ENCODE data around the gene ADIPOR1. TPM values are rescaled to one million over a fixed set of nuclear protein-coding genes. Genes with fewer than 3 reads are reported as not detected.
"Not testable (repeated sequence)": the region's sequence is repeated elsewhere in the genome, so short reads cannot be mapped to it uniquely, and the experiment has no call there.

The ADIPOR1 gene
- total and polyA plus RNA-seq, 2 donors: 53.0 to 58.1 TPM

GRCh38 chr1:202908998-202909397 is 49.1 kb downstream of the ADIPOR1 start:
- no peaks in the 10 kb centered on the region for H3K27me3 ChIP-seq (ENCODE audit: control insufficient read depth in 2 of 2, insufficient read depth in 1 of 2, low read length in 1 of 2)
- WGBS: 98% methylated on average over 6 of the region's 6 CpGs
- H3K27ac ChIP-seq (ENCODE audit: low read depth in 1 of 2, low read length in 1 of 2): no peak overlapping the region
- H3K4me1 ChIP-seq (ENCODE audit: control insufficient read depth in 2 of 2, insufficient read depth in 2 of 2, low read length in 2 of 2): no peaks in the 10 kb centered on the region
- no peak overlapping the region for H3K4me3 ChIP-seq (ENCODE audit: low read length in 2 of 2)
- no peak for DNase-seq (ENCODE audit: low read depth in 6 of 9, low spot score in 9 of 9)
- H3K9me3 ChIP-seq (ENCODE audit: control insufficient read depth in 2 of 2, insufficient read depth in 1 of 2, low read length in 1 of 2): no peaks in the 10 kb centered on the region
- peaks cover 46 to 70% of the 10 kb centered on the region in 2 donors for H3K36me3 ChIP-seq (ENCODE audit: control insufficient read depth in 2 of 2, insufficient read depth in 2 of 2, low read length in 1 of 2)

- 72% methylated on average over 4 of the region's 4 CpGs for WGBS
- Histone ChIP-seq H3K9me3 (ENCODE audit: control insufficient read depth in 2 of 2, insufficient read depth in 1 of 2, low read length in 1 of 2) (no peaks in the 10 kb centered on the region), H3K36me3 (ENCODE audit: control insufficient read depth in 2 of 2, insufficient read depth in 2 of 2, low read length in 1 of 2) (peaks cover 34 to 51% of the 10 kb centered on the region in 2 donors), H3K27ac (ENCODE audit: low read depth in 1 of 2, low read length in 1 of 2) (no peak overlapping the region), H3K4me3 (ENCODE audit: low read length in 2 of 2) (no peak overlapping the region), H3K4me1 (ENCODE audit: control insufficient read depth in 2 of 2, insufficient read depth in 2 of 2, low read length in 2 of 2) (no peaks in the 10 kb centered on the region), H3K27me3 (ENCODE audit: control insufficient read depth in 2 of 2, insufficient read depth in 1 of 2, low read length in 1 of 2) (no peaks in the 10 kb centered on the region)
- DNase-seq (ENCODE audit: low read depth in 6 of 9, low spot score in 9 of 9): no peak
Observed at GRCh38 chr1:202905331-202905730, 52.8 kb downstream of the ADIPOR1 start.

- H3K9me3 ChIP-seq (ENCODE audit: control insufficient read depth in 2 of 2, insufficient read depth in 1 of 2, low read length in 1 of 2): not testable (repeated sequence)
- peaks cover 33 to 48% of the 10 kb centered on the region in 2 donors for H3K36me3 ChIP-seq (ENCODE audit: control insufficient read depth in 2 of 2, insufficient read depth in 2 of 2, low read length in 1 of 2)
- WGBS: over 99% methylated on average over 5 of the region's 5 CpGs
Observed at GRCh38 chr1:202903808-202904207, 54.3 kb downstream of the ADIPOR1 start.

GRCh38 chr1:202901555-202901954 is 56.6 kb downstream of the ADIPOR1 start:
- H3K27me3 ChIP-seq (ENCODE audit: control insufficient read depth in 2 of 2, insufficient read depth in 1 of 2, low read length in 1 of 2): no peaks in the 10 kb centered on the region
- no peaks in the 10 kb centered on the region for H3K4me1 ChIP-seq (ENCODE audit: control insufficient read depth in 2 of 2, insufficient read depth in 2 of 2, low read length in 2 of 2)
- no peak overlapping the region for H3K4me3 ChIP-seq (ENCODE audit: low read length in 2 of 2)
- H3K36me3 ChIP-seq (ENCODE audit: control insufficient read depth in 2 of 2, insufficient read depth in 2 of 2, low read length in 1 of 2): peaks cover 26 to 42% of the 10 kb centered on the region in 2 donors
- 98% methylated on average over 4 of the region's 4 CpGs for WGBS
- DNase-seq (ENCODE audit: low read depth in 6 of 9, low spot score in 9 of 9): no peak
- H3K27ac ChIP-seq (ENCODE audit: low read depth in 1 of 2, low read length in 1 of 2): no peak overlapping the region
- no peaks in the 10 kb centered on the region for H3K9me3 ChIP-seq (ENCODE audit: control insufficient read depth in 2 of 2, insufficient read depth in 1 of 2, low read length in 1 of 2)

More at GRCh38 chr1:202903808-202904207, 54.3 kb downstream of the ADIPOR1 start:
- not testable (repeated sequence) for DNase-seq (ENCODE audit: low read depth in 6 of 9, low spot score in 9 of 9); H3K27ac ChIP-seq (ENCODE audit: low read depth in 1 of 2, low read length in 1 of 2); H3K4me3 ChIP-seq (ENCODE audit: low read length in 2 of 2); H3K27me3 ChIP-seq (ENCODE audit: control insufficient read depth in 2 of 2, insufficient read depth in 1 of 2, low read length in 1 of 2); H3K4me1 ChIP-seq (ENCODE audit: control insufficient read depth in 2 of 2, insufficient read depth in 2 of 2, low read length in 2 of 2)

GRCh38 chr1:202892501-202892900 is 65.6 kb downstream of the ADIPOR1 start:
- no peaks in the 10 kb centered on the region for H3K27me3 ChIP-seq (ENCODE audit: control insufficient read depth in 2 of 2, insufficient read depth in 1 of 2, low read length in 1 of 2)
- no peak overlapping the region for H3K4me3 ChIP-seq (ENCODE audit: low read length in 2 of 2)
- DNase-seq (ENCODE audit: low read depth in 6 of 9, low spot score in 9 of 9): no peak
- peaks cover 37 to 52% of the 10 kb centered on the region in 2 donors for H3K36me3 ChIP-seq (ENCODE audit: control insufficient read depth in 2 of 2, insufficient read depth in 2 of 2, low read length in 1 of 2)
- H3K4me1 ChIP-seq (ENCODE audit: control insufficient read depth in 2 of 2, insufficient read depth in 2 of 2, low read length in 2 of 2): peaks cover 5 to 6% of the 10 kb centered on the region in 2 donors
- H3K27ac ChIP-seq (ENCODE audit: low read depth in 1 of 2, low read length in 1 of 2): no peak overlapping the region
- H3K9me3 ChIP-seq (ENCODE audit: control insufficient read depth in 2 of 2, insufficient read depth in 1 of 2, low read length in 1 of 2): no peaks in the 10 kb centered on the region
- WGBS: 98% methylated on average over 7 of the region's 7 CpGs

Other genes starting within 250 kb of the ADIPOR1 start
- 0.05 TPM for gene SYT2, start 247.9 kb downstream of the ADIPOR1 start, total RNA-seq
- gene SYT2, start 247.9 kb downstream of the ADIPOR1 start, polyA plus RNA-seq: 0.09 TPM
- 37.6 TPM for gene KDM5B, start 149.9 kb downstream of the ADIPOR1 start, total RNA-seq
- gene KDM5B, start 149.9 kb downstream of the ADIPOR1 start, polyA plus RNA-seq: 32.0 TPM
- gene PCAT6, start 147.4 kb downstream of the ADIPOR1 start, total RNA-seq: 0.19 TPM
- gene PCAT6, start 147.4 kb downstream of the ADIPOR1 start, polyA plus RNA-seq: 1.5 TPM
- gene RABIF, start 69.2 kb downstream of the ADIPOR1 start, total RNA-seq: 7.7 TPM
- 9.4 TPM for gene RABIF, start 69.2 kb downstream of the ADIPOR1 start, polyA plus RNA-seq
- gene KLHL12, start 31.1 kb downstream of the ADIPOR1 start, total RNA-seq: 25.2 TPM
- gene KLHL12, start 31.1 kb downstream of the ADIPOR1 start, polyA plus RNA-seq: 20.6 TPM
- gene CYB5R1, start 8.9 kb upstream of the ADIPOR1 start, total RNA-seq: 44.3 TPM
- gene CYB5R1, start 8.9 kb upstream of the ADIPOR1 start, polyA plus RNA-seq: 45.8 TPM
- 75.3 TPM for gene TMEM183A, start 49.1 kb upstream of the ADIPOR1 start, total RNA-seq
- gene TMEM183A, start 49.1 kb upstream of the ADIPOR1 start, polyA plus RNA-seq: 50.6 TPM
- gene PPFIA4, start 68.2 kb upstream of the ADIPOR1 start, total RNA-seq: 2.1 TPM
- gene PPFIA4, start 68.2 kb upstream of the ADIPOR1 start, polyA plus RNA-seq: 0.82 TPM
- 7.8 TPM for gene MYOG, start 127.7 kb upstream of the ADIPOR1 start, total RNA-seq
- 4.7 TPM for gene MYOG, start 127.7 kb upstream of the ADIPOR1 start, polyA plus RNA-seq
- gene ADORA1, start 169.4 kb upstream of the ADIPOR1 start, total RNA-seq: 0.28 TPM
- 0.64 TPM for gene ADORA1, start 169.4 kb upstream of the ADIPOR1 start, polyA plus RNA-seq
- gene MYBPH, start 217.5 kb upstream of the ADIPOR1 start, total RNA-seq: 0.99 TPM
- gene MYBPH, start 217.5 kb upstream of the ADIPOR1 start, polyA plus RNA-seq: 1.7 TPM
- 7.4 TPM for gene CHI3L1, start 228.4 kb upstream of the ADIPOR1 start, total RNA-seq
- gene CHI3L1, start 228.4 kb upstream of the ADIPOR1 start, polyA plus RNA-seq: 26.8 TPM

Measured in thymus (tissue), 11 donors.